ENCODE results near the gene LAMA3.

GRCh38 chr18:23938043-23938756 is 248.9 kb downstream of the LAMA3 start:
- TF ChIP-seq, protein P1, sequence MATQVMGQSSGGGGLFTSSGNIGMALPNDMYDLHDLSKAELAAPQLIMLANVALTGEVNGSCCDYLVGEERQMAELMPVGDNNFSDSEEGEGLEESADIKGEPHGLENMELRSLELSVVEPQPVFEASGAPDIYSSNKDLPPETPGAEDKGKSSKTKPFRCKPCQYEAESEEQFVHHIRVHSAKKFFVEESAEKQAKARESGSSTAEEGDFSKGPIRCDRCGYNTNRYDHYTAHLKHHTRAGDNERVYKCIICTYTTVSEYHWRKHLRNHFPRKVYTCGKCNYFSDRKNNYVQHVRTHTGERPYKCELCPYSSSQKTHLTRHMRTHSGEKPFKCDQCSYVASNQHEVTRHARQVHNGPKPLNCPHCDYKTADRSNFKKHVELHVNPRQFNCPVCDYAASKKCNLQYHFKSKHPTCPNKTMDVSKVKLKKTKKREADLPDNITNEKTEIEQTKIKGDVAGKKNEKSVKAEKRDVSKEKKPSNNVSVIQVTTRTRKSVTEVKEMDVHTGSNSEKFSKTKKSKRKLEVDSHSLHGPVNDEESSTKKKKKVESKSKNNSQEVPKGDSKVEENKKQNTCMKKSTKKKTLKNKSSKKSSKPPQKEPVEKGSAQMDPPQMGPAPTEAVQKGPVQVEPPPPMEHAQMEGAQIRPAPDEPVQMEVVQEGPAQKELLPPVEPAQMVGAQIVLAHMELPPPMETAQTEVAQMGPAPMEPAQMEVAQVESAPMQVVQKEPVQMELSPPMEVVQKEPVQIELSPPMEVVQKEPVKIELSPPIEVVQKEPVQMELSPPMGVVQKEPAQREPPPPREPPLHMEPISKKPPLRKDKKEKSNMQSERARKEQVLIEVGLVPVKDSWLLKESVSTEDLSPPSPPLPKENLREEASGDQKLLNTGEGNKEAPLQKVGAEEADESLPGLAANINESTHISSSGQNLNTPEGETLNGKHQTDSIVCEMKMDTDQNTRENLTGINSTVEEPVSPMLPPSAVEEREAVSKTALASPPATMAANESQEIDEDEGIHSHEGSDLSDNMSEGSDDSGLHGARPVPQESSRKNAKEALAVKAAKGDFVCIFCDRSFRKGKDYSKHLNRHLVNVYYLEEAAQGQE (tag by site-specific recombination; IDR thresholded peaks at IDR 0.05), result no peak
- TF ChIP-seq FEZF1 (tag by site-specific recombination; IDR thresholded peaks at IDR 0.05) (no peak), ZNF274 (IDR thresholded peaks at IDR 0.05; ENCODE audit: low read length) (no peak), ZNF274 (tag by site-specific recombination; IDR thresholded peaks at IDR 0.05; ENCODE audit: borderline replicate concordance) (no peak), PRDM10 (tag by site-specific recombination; IDR thresholded peaks at IDR 0.05) (no peak)
- TF ChIP-seq, protein P2, sequence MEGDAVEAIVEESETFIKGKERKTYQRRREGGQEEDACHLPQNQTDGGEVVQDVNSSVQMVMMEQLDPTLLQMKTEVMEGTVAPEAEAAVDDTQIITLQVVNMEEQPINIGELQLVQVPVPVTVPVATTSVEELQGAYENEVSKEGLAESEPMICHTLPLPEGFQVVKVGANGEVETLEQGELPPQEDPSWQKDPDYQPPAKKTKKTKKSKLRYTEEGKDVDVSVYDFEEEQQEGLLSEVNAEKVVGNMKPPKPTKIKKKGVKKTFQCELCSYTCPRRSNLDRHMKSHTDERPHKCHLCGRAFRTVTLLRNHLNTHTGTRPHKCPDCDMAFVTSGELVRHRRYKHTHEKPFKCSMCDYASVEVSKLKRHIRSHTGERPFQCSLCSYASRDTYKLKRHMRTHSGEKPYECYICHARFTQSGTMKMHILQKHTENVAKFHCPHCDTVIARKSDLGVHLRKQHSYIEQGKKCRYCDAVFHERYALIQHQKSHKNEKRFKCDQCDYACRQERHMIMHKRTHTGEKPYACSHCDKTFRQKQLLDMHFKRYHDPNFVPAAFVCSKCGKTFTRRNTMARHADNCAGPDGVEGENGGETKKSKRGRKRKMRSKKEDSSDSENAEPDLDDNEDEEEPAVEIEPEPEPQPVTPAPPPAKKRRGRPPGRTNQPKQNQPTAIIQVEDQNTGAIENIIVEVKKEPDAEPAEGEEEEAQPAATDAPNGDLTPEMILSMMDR (tag by site-specific recombination; IDR thresholded peaks at IDR 0.05), result no peak
